ENCODE data around the gene CARS1.

The CARS1 gene

GRCh38 chr11:3058753-3059664 is 1.8 kb upstream of the CARS1 start:
- no peak for DNase-seq

GRCh38 chr11:3056296-3057068 is 741 bp downstream of the CARS1 start:
- no peak for DNase-seq

- no peak for DNase-seq
These were observed 1.3 kb downstream of the CARS1 start for GRCh38 chr11:3055891-3056290.

- DNase-seq, result no peak
These were observed 4.7 kb downstream of the CARS1 start for GRCh38 chr11:3052567-3052966.

- no peak for DNase-seq
These were observed 5.1 kb downstream of the CARS1 start for GRCh38 chr11:3052109-3052479.

GRCh38 chr11:3051196-3052108 is 5.8 kb downstream of the CARS1 start:
- no peak for DNase-seq

GRCh38 chr11:3050386-3051195 is 6.6 kb downstream of the CARS1 start:
- DNase-seq, result no peak

GRCh38 chr11:3049430-3050243 is 7.6 kb downstream of the CARS1 start:
- DNase-seq, result peak; percentile 42 to 47

- no peak for DNase-seq
These were observed 9.6 kb downstream of the CARS1 start for GRCh38 chr11:3047637-3048036.

GRCh38 chr11:3046641-3047040 is 10.6 kb downstream of the CARS1 start:
- no peak for DNase-seq

GRCh38 chr11:3046190-3046589 is 11.0 kb downstream of the CARS1 start:
- DNase-seq, result no peak

- DNase-seq, result no peak
These were observed 12.3 kb downstream of the CARS1 start for GRCh38 chr11:3044915-3045314.

GRCh38 chr11:3044004-3044403 is 13.2 kb downstream of the CARS1 start:
- DNase-seq, result no peak

GRCh38 chr11:3043315-3043871 is 13.8 kb downstream of the CARS1 start:
- DNase-seq, result no peak

- DNase-seq, result no peak
These were observed 14.5 kb downstream of the CARS1 start for GRCh38 chr11:3042496-3043314.

GRCh38 chr11:3041699-3042441 is 15.4 kb downstream of the CARS1 start:
- DNase-seq, result no peak

GRCh38 chr11:3040881-3041280 is 16.3 kb downstream of the CARS1 start:
- DNase-seq, result no peak

- no peak for DNase-seq
These were observed 19.3 kb downstream of the CARS1 start for GRCh38 chr11:3037945-3038271.
